K562 (cell line): Measurements from ENCODE around the gene PIGL. TPM values are rescaled to one million over a fixed set of nuclear protein-coding genes. Genes with fewer than 3 reads are reported as not detected.

Experiments
- ATAC-seq: fragments of 200-7000 bp; cut with Tn5 transposase; 3 replicates; pipeline ENCODE4 v1.9.1; 2020; ENCODE audit warnings: moderate library complexity
- BruUV-seq: library from RNA; stranded (reverse); fragments of 400-500 nt; replicated peaks from 2 replicates; lab custom pipeline; 2021; lab: Mats Ljungman, UMichigan
- CTCF ChIA-PET: fragments of 300-600 bp; formaldehyde crosslinking; extraction: SDS; loops from one replicate; lab custom pipeline; 2021; ENCODE audit warnings: low intra/inter-chr PET ratio; lab: Yijun Ruan, JAX
- POLR2A ChIA-PET: fragments of 300-600, 350-650 bp; sonication (Branson Sonifier 250); formaldehyde crosslinking; extraction: SDS; loops from one replicate; lab custom pipeline; 2021; ENCODE audit warnings: antibody characterized with exemption, inconsistent platforms; lab: Yijun Ruan, JAX
- DNase-seq, 4 experiments: peaks; one replicate each; pipeline versions ENCODE4 v3.0.0 to v3.0.0-alpha.2; 2011 to 2018; ENCODE audit warnings: low spot score in 3 of 4, mixed read lengths in 3 of 4; ENCODE audit errors: extremely low read depth in 1 of 4
- FAIRE-seq: peaks from 2 replicates; lab custom pipeline; 2011; peaks lifted over from hg19 to GRCh38; lab: Jason Lieb, UNC
- H2AFZ ChIP-seq: 2 replicates; pipeline ENCODE4 v1.6.0; 2011; ENCODE audit warnings: low read depth, low read length, control low read depth, inconsistent platforms
- H3K27ac ChIP-seq: fragments of 200-600 bp; 3 replicates; pipeline ENCODE4 v1.8.0; 2011; ENCODE audit warnings: low read depth, mild to moderate bottlenecking, control low read depth, inconsistent platforms, low read length, moderate library complexity, mixed read lengths; ENCODE audit errors: extremely low read depth
- H3K27me3 ChIP-seq, 2 experiments: fragments of 300-600 bp in 1 of 2; 2 replicates in 1 of 2; 3 replicates in 1 of 2; pipeline versions ENCODE4 v1.6.0 to v1.8.0; 2011; ENCODE audit warnings: inconsistent platforms in 2 of 2, low read length in 2 of 2, mild to moderate bottlenecking in 1 of 2, mixed read lengths in 1 of 2, moderate library complexity in 1 of 2; ENCODE audit not compliant: control insufficient read depth in 2 of 2, insufficient read depth in 2 of 2
- H3K36me3 ChIP-seq: fragments of 300-600 bp; 3 replicates; pipeline ENCODE4 v1.8.0; 2011; ENCODE audit warnings: mild to moderate bottlenecking, low read length, inconsistent platforms; ENCODE audit not compliant: control insufficient read depth, insufficient read depth
- H3K4me1 ChIP-seq, 2 experiments: fragments of 200-600 bp in 1 of 2; replicated peaks in 1 of 2; 2 replicates in 1 of 2; 3 replicates in 1 of 2; pipeline versions ENCODE4 v1.5.1 to v1.8.0; 2011; ENCODE audit warnings: inconsistent platforms in 2 of 2, low read length in 2 of 2, mild to moderate bottlenecking in 1 of 2, mixed read lengths in 1 of 2, moderate library complexity in 1 of 2; ENCODE audit not compliant: control insufficient read depth in 2 of 2, insufficient read depth in 2 of 2
- H3K4me2 ChIP-seq: 2 replicates; pipeline ENCODE4 v1.6.1; 2011; ENCODE audit warnings: low read length, control low read depth, inconsistent platforms, mixed read lengths; ENCODE audit not compliant: insufficient read depth
- H3K4me3 ChIP-seq: fragments of 200-600 bp; sonication (generic), shearing (Covaris generic); 2 replicates; pipeline ENCODE4 v1.5.1; 2016; ENCODE audit warnings: control low read depth, inconsistent platforms
- H3K79me2 ChIP-seq: fragments of 200-600 bp; 3 replicates; pipeline ENCODE4 v1.8.0; 2011; ENCODE audit warnings: low read length, inconsistent platforms; ENCODE audit not compliant: control insufficient read depth, insufficient read depth
- H3K9ac ChIP-seq, 2 experiments: 2 replicates each; pipeline versions ENCODE4 v1.6.0 to v1.6.1; 2011; ENCODE audit warnings: low read depth in 2 of 2, low read length in 2 of 2, control low read depth in 1 of 2, inconsistent platforms in 1 of 2, mild to moderate bottlenecking in 1 of 2, mixed read lengths in 1 of 2; ENCODE audit not compliant: insufficient read depth in 1 of 2
- H3K9me1 ChIP-seq: one replicate; pipeline ENCODE4 v1.6.0; 2011; ENCODE audit warnings: inconsistent platforms, mild to moderate bottlenecking, low read length, moderate library complexity; ENCODE audit not compliant: control insufficient read depth, insufficient read depth
- H3K9me3 ChIP-seq: replicated peaks from 2 replicates; pipeline ENCODE4 v1.5.1; 2011; ENCODE audit warnings: low read depth, low read length, inconsistent platforms; ENCODE audit not compliant: control insufficient read depth, insufficient read depth
- H4K20me1 ChIP-seq: replicated peaks from 2 replicates; pipeline ENCODE4 v1.6.1; 2011; ENCODE audit warnings: low read length, inconsistent platforms, mixed read lengths; ENCODE audit not compliant: control insufficient read depth, insufficient read depth
- ETS2 ChIP-seq: IDR thresholded peaks from 2 replicates; pipeline ENCODE4 v1.6.1; 2016; ENCODE audit warnings: borderline replicate concordance, missing genetic modification characterization, mild to moderate bottlenecking, moderate library complexity, missing compliant biosample characterization; ENCODE audit not compliant: poor library complexity, severe bottlenecking
- KLF16 ChIP-seq: IDR thresholded peaks from 2 replicates; pipeline ENCODE4 v1.6.1; 2016; ENCODE audit warnings: antibody characterized with exemption
- WGBS: fragments of 100-300 bp; shearing (Covaris generic); methylation state at CpG from one replicate; pipeline ENCODE4 v1.1.6; 2016; ENCODE audit warnings: low coverage, mixed read lengths; ENCODE audit not compliant: insufficient coverage; ENCODE audit errors: missing lambda C conversion rate; 5-methylcytosine and 5-hydroxymethylcytosine counted together
- in situ Hi-C: fragments of 300-500 bp; cut with MboI; formaldehyde crosslinking; loops from 4 replicates; pipeline ENCODE4 v1.15.0; 2018; ENCODE audit warnings: inconsistent platforms, mixed read lengths
- intact Hi-C: fragments of 100-400 bp; cut with micrococcal nuclease; formaldehyde crosslinking; loops from 2 replicates; pipeline ENCODE4 v1.14.2; 2022
- polyA plus RNA-seq, 8 experiments: library from polyadenylated mRNA; depleted of rRNA in 4 of 8; stranded (reverse) in 5 of 8; unstranded in 3 of 8; fragments of >200 nt; fragmentation: Nextera tagmentation in 2 of 8; fragmentation: Illumina TruSeq in 1 of 8; extraction: Ambion mirVana in 2 of 8; extraction: Trizol in 1 of 8; gene quantifications; 2 replicates each; pipeline versions ENCODE4 v1.2.1 to v1.2.3, GENCODE V29; 2011 to 2014; ENCODE audit warnings: inconsistent platforms in 1 of 8, missing spikeins in 1 of 8
- total RNA-seq, 7 experiments: library from RNA; depleted of rRNA in 6 of 7; stranded (reverse); fragments of >200 nt in 6 of 7; fragmentation: Illumina TruSeq in 2 of 7; extraction: Trizol in 2 of 7; gene quantifications; 2 replicates each; pipeline versions ENCODE4 v1.2.1 to v1.2.3, GENCODE V29; 2011 to 2021; ENCODE audit warnings: low replicate concordance in 1 of 7
- TF ChIP-seq, protein P1 (sequence below): fragments of 250-450 bp; sonication (Bioruptor Pico); IDR thresholded peaks from 2 replicates; pipeline ENCODE4 v1.4.0; 2020; ENCODE audit warnings: mild to moderate bottlenecking, moderate library complexity
- TF ChIP-seq, protein P2 (sequence below): fragments of 450-650 bp; IDR thresholded peaks from 2 replicates; pipeline ENCODE4 v1.6.1; 2016; ENCODE audit warnings: mild to moderate bottlenecking, moderate library complexity

PIGL gene
- total and polyA plus RNA-seq, 9 of the 15 experiments (the other 6 are each of a cell fraction or from before 2014, with no cell fraction given) = 19.9 to 55.3 (median 29.6) TPM

DNA sequence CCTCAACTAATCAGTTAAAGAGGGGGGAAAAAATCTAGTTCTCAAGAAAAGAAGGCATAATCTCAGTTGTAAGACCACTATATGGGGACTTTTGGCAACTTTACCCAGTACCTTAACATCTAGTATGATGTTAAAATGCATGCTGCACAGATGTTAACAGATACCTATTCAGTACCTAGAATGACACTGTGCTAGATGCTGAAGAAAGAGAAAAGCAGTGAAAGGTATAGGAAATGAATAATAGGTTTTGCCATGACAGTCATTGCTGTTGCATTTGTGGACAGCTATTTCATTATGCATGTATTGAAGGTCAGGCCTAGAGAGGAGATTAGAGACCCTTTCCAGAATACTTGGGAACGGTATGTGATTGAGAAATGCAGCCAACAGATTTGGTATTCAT is 34.5 kb downstream of the PIGL start:
- no peaks in the 10 kb centered on the region for H3K36me3 ChIP-seq
- in situ Hi-C loops = no loop called here
- 92% methylated on average over 1 of the region's 1 CpG for WGBS
- no peak overlapping the region for H3K4me2 ChIP-seq
- ChIA-PET CTCF (no interaction called here), POLR2A (interaction anchor here (1.1 to 1.4 kb wide), 2 partner anchors 9 to 34 kb away, joined by 3 to 8 read pairs; no protein-coding TSS in a partner anchor)
- no peaks in the 10 kb centered on the region for H3K27me3 ChIP-seq
- H3K79me2 ChIP-seq = no peaks in the 10 kb centered on the region
- FAIRE-seq (no peak), ATAC-seq (no peak), DNase-seq (no peak)
- H3K4me1 ChIP-seq = no peaks in the 10 kb centered on the region; a peak in 2 of 5 replicates
- no peak overlapping the region for H2AFZ ChIP-seq
- intact Hi-C loops = no loop called here
- H3K4me3 ChIP-seq = no peak overlapping the region
- H4K20me1 ChIP-seq = no peaks in the 10 kb centered on the region
- H3K9me1 ChIP-seq = no peaks in the 10 kb centered on the region
- no peak overlapping the region for H3K9ac ChIP-seq
- BruUV-seq = no TSS peak
- no peak overlapping the region for H3K27ac ChIP-seq
- no peaks in the 10 kb centered on the region for H3K9me3 ChIP-seq
- TF ChIP-seq KLF16 (no peak), ETS2 (tag) (no peak)
- TF ChIP-seq, protein P1, sequence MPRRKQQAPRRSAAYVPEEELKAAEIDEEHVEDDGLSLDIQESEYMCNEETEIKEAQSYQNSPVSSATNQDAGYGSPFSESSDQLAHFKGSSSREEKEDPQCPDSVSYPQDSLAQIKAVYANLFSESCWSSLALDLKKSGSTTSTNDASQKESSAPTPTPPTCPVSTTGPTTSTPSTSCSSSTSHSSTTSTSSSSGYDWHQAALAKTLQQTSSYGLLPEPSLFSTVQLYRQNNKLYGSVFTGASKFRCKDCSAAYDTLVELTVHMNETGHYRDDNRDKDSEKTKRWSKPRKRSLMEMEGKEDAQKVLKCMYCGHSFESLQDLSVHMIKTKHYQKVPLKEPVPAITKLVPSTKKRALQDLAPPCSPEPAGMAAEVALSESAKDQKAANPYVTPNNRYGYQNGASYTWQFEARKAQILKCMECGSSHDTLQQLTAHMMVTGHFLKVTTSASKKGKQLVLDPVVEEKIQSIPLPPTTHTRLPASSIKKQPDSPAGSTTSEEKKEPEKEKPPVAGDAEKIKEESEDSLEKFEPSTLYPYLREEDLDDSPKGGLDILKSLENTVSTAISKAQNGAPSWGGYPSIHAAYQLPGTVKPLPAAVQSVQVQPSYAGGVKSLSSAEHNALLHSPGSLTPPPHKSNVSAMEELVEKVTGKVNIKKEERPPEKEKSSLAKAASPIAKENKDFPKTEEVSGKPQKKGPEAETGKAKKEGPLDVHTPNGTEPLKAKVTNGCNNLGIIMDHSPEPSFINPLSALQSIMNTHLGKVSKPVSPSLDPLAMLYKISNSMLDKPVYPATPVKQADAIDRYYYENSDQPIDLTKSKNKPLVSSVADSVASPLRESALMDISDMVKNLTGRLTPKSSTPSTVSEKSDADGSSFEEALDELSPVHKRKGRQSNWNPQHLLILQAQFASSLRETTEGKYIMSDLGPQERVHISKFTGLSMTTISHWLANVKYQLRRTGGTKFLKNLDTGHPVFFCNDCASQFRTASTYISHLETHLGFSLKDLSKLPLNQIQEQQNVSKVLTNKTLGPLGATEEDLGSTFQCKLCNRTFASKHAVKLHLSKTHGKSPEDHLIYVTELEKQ = no peak
- TF ChIP-seq, protein P2, sequence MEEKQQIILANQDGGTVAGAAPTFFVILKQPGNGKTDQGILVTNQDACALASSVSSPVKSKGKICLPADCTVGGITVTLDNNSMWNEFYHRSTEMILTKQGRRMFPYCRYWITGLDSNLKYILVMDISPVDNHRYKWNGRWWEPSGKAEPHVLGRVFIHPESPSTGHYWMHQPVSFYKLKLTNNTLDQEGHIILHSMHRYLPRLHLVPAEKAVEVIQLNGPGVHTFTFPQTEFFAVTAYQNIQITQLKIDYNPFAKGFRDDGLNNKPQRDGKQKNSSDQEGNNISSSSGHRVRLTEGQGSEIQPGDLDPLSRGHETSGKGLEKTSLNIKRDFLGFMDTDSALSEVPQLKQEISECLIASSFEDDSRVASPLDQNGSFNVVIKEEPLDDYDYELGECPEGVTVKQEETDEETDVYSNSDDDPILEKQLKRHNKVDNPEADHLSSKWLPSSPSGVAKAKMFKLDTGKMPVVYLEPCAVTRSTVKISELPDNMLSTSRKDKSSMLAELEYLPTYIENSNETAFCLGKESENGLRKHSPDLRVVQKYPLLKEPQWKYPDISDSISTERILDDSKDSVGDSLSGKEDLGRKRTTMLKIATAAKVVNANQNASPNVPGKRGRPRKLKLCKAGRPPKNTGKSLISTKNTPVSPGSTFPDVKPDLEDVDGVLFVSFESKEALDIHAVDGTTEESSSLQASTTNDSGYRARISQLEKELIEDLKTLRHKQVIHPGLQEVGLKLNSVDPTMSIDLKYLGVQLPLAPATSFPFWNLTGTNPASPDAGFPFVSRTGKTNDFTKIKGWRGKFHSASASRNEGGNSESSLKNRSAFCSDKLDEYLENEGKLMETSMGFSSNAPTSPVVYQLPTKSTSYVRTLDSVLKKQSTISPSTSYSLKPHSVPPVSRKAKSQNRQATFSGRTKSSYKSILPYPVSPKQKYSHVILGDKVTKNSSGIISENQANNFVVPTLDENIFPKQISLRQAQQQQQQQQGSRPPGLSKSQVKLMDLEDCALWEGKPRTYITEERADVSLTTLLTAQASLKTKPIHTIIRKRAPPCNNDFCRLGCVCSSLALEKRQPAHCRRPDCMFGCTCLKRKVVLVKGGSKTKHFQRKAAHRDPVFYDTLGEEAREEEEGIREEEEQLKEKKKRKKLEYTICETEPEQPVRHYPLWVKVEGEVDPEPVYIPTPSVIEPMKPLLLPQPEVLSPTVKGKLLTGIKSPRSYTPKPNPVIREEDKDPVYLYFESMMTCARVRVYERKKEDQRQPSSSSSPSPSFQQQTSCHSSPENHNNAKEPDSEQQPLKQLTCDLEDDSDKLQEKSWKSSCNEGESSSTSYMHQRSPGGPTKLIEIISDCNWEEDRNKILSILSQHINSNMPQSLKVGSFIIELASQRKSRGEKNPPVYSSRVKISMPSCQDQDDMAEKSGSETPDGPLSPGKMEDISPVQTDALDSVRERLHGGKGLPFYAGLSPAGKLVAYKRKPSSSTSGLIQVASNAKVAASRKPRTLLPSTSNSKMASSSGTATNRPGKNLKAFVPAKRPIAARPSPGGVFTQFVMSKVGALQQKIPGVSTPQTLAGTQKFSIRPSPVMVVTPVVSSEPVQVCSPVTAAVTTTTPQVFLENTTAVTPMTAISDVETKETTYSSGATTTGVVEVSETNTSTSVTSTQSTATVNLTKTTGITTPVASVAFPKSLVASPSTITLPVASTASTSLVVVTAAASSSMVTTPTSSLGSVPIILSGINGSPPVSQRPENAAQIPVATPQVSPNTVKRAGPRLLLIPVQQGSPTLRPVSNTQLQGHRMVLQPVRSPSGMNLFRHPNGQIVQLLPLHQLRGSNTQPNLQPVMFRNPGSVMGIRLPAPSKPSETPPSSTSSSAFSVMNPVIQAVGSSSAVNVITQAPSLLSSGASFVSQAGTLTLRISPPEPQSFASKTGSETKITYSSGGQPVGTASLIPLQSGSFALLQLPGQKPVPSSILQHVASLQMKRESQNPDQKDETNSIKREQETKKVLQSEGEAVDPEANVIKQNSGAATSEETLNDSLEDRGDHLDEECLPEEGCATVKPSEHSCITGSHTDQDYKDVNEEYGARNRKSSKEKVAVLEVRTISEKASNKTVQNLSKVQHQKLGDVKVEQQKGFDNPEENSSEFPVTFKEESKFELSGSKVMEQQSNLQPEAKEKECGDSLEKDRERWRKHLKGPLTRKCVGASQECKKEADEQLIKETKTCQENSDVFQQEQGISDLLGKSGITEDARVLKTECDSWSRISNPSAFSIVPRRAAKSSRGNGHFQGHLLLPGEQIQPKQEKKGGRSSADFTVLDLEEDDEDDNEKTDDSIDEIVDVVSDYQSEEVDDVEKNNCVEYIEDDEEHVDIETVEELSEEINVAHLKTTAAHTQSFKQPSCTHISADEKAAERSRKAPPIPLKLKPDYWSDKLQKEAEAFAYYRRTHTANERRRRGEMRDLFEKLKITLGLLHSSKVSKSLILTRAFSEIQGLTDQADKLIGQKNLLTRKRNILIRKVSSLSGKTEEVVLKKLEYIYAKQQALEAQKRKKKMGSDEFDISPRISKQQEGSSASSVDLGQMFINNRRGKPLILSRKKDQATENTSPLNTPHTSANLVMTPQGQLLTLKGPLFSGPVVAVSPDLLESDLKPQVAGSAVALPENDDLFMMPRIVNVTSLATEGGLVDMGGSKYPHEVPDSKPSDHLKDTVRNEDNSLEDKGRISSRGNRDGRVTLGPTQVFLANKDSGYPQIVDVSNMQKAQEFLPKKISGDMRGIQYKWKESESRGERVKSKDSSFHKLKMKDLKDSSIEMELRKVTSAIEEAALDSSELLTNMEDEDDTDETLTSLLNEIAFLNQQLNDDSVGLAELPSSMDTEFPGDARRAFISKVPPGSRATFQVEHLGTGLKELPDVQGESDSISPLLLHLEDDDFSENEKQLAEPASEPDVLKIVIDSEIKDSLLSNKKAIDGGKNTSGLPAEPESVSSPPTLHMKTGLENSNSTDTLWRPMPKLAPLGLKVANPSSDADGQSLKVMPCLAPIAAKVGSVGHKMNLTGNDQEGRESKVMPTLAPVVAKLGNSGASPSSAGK = no peak
